ENCODE measurements around the gene NOL11.
"Not testable (repeated sequence)": the region's sequence is repeated elsewhere in the genome, so short reads cannot be mapped to it uniquely, and the experiment has no call there.

The NOL11 gene

GRCh38 chr17:67754001-67754400 is 36.3 kb downstream of the NOL11 start:
- no peak for DNase-seq (ENCODE audit: low spot score)

GRCh38 chr17:67754686-67755085 is 37.0 kb downstream of the NOL11 start:
- not testable (repeated sequence) for DNase-seq (ENCODE audit: low spot score)

GRCh38 chr17:67756766-67757165 is 39.0 kb downstream of the NOL11 start:
- not testable (repeated sequence) for DNase-seq (ENCODE audit: low spot score)

GRCh38 chr17:67759355-67760171 is 41.8 kb downstream of the NOL11 start:
- no peak for DNase-seq (ENCODE audit: low spot score)

- DNase-seq (ENCODE audit: low spot score): no peak
Observed at GRCh38 chr17:67765623-67766022, 47.9 kb downstream of the NOL11 start.

GRCh38 chr17:67769231-67769630 is 51.5 kb downstream of the NOL11 start:
- DNase-seq (ENCODE audit: low spot score): no peak

- DNase-seq (ENCODE audit: low spot score): no peak
Observed at GRCh38 chr17:67770539-67770938, 52.8 kb downstream of the NOL11 start.

- no peak for DNase-seq (ENCODE audit: low spot score)
Observed at GRCh38 chr17:67772679-67773078, 54.9 kb downstream of the NOL11 start.

GRCh38 chr17:67773246-67773645 is 55.5 kb downstream of the NOL11 start:
- DNase-seq (ENCODE audit: low spot score): no peak

GRCh38 chr17:67779098-67779672 is 61.4 kb downstream of the NOL11 start:
- no peak for DNase-seq (ENCODE audit: low spot score)

GRCh38 chr17:67784364-67785121 is 66.8 kb downstream of the NOL11 start:
- no peak for DNase-seq (ENCODE audit: low spot score)

- DNase-seq (ENCODE audit: low spot score): no peak
Observed at GRCh38 chr17:67785122-67785477, 67.4 kb downstream of the NOL11 start.

GRCh38 chr17:67785504-67785903 is 67.8 kb downstream of the NOL11 start:
- DNase-seq (ENCODE audit: low spot score): no peak

All from CD4-positive, alpha-beta T cell treated with Interleukin-15 for 4 hours (primary cell).